GM21825 (cell line): Measurements from ENCODE around the gene VASN.
"Not testable (repeated sequence)": the region's sequence is repeated elsewhere in the genome, so short reads cannot be mapped to it uniquely, and the experiment has no call there.

Source experiments
- ATAC-seq: cut with Tn5 transposase; IDR thresholded peaks from one replicate; pipeline ENCODE4 v1.9.1; 2021; ENCODE audit warnings: mild to moderate bottlenecking, moderate library complexity; ENCODE audit not compliant: unreplicated experiment

The VASN gene

GRCh38 chr16:4336701-4337539 lies 34.7 kb upstream of the VASN start:
- ATAC-seq = no peak

GRCh38 chr16:4337540-4338088 lies 34.0 kb upstream of the VASN start:
- ATAC-seq = no peak

- no peak for ATAC-seq
Observed at GRCh38 chr16:4338125-4338582, 33.5 kb upstream of the VASN start.

- ATAC-seq = no peak
Observed at GRCh38 chr16:4338712-4339299, 32.8 kb upstream of the VASN start.

GRCh38 chr16:4339455-4339854 lies 32.2 kb upstream of the VASN start:
- ATAC-seq = no peak

GRCh38 chr16:4339909-4340308 lies 31.7 kb upstream of the VASN start:
- ATAC-seq = no peak

- no peak for ATAC-seq
Observed at GRCh38 chr16:4340443-4340842, 31.2 kb upstream of the VASN start.

- no peak for ATAC-seq
Observed at GRCh38 chr16:4341250-4341649, 30.4 kb upstream of the VASN start.

GRCh38 chr16:4342866-4343744 lies 28.5 kb upstream of the VASN start:
- ATAC-seq = no peak

- ATAC-seq = not testable (repeated sequence)
Observed at GRCh38 chr16:4344300-4344982, 27.2 kb upstream of the VASN start.

- no peak for ATAC-seq
Observed at GRCh38 chr16:4344983-4345835, 26.4 kb upstream of the VASN start.

GRCh38 chr16:4345836-4346781 lies 25.5 kb upstream of the VASN start:
- no peak for ATAC-seq

- ATAC-seq = no peak
Observed at GRCh38 chr16:4347010-4347409, 24.6 kb upstream of the VASN start.

GRCh38 chr16:4347765-4348509 lies 23.7 kb upstream of the VASN start:
- ATAC-seq = no peak

- ATAC-seq = no peak
Observed at GRCh38 chr16:4349332-4349731, 22.3 kb upstream of the VASN start.

- ATAC-seq = no peak
Observed at GRCh38 chr16:4350365-4350786, 21.3 kb upstream of the VASN start.

GRCh38 chr16:4350787-4351659 lies 20.6 kb upstream of the VASN start, which contains the start of gene PAM16:
Gene PAM16 (minus strand): TSS chr16:4351321. CDS start chr16:4351234, 87 bp downstream.
- ATAC-seq = peak; percentile 80
